Measurements from ENCODE around the gene CPA1.

DNA sequence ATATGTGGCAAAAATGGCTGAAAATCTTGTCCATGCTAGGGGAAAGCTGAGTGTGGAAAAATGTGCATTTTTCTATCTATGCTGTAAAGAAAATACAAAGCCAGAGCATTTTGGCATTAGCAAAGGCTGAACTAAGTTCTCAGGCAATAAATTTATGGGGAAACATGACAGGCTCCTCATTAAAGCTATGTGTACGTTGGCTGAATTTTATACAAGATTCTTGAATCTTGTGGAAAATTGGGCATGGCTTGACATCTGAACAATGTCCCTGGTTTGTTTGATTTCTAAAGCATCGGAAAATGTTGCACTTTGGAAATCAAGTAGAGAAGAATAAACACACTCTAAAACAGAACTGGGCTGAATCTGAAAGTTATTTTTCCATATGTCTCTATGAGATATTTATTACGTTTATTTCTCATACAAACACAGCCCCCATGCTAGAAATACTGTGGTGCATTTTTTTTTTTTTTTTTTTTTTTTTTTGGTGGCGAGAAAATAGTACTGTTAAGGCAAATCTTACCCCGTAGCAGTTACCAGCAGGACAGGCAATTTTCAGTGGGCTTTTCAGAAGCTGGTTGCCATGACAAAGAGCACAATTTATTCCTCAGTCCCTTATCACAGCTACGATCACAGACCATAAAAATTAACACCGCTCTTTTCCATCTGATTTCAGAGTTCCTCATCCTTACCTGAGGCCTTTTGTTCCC is 16.9 kb downstream of the CPA1 start:
- TF ChIP-seq E2F1 (CRISPR knock-in tag; IDR thresholded peaks at IDR 0.05) (no peak), POLR2A (conservative IDR thresholded peaks at IDR 0.05) (no peak), FOS (IDR thresholded peaks at IDR 0.05; ENCODE audit: extremely low read depth, insufficient read length) (no peak), SP2 (IDR thresholded peaks at IDR 0.05; ENCODE audit: extremely low read depth, low read depth, low read length, poor library complexity, severe bottlenecking) (no peak), MYC (IDR thresholded peaks at IDR 0.05; ENCODE audit: low read depth, low read length) (no peak), MYC (CRISPR knock-in tag; IDR thresholded peaks at IDR 0.05; ENCODE audit: borderline replicate concordance, low read depth) (no peak), EZH2 (IDR thresholded peaks at IDR 0.05; ENCODE audit: borderline replicate concordance, low read depth, low read length) (no peak), ZBTB17 (CRISPR knock-in tag; IDR thresholded peaks at IDR 0.05) (no peak), SIX5 (IDR thresholded peaks at IDR 0.05; ENCODE audit: borderline replicate concordance in 1 of 2, insufficient read depth in 1 of 2, low read depth in 1 of 2, low read length in 2 of 2) (no peak), THAP12 (CRISPR knock-in tag; IDR thresholded peaks at IDR 0.05) (no peak), GTF3C2 (IDR thresholded peaks at IDR 0.05; ENCODE audit: borderline replicate concordance, extremely low read depth, insufficient read length) (no peak), NFXL1 (CRISPR knock-in tag; IDR thresholded peaks at IDR 0.05) (no peak), HNRNPLL (IDR thresholded peaks at IDR 0.05; ENCODE audit: low read depth, low read length, poor library complexity, severe bottlenecking) (no peak), CHCHD3 (CRISPR knock-in tag; IDR thresholded peaks at IDR 0.05) (no peak)
- TF ChIP-seq, protein P1, sequence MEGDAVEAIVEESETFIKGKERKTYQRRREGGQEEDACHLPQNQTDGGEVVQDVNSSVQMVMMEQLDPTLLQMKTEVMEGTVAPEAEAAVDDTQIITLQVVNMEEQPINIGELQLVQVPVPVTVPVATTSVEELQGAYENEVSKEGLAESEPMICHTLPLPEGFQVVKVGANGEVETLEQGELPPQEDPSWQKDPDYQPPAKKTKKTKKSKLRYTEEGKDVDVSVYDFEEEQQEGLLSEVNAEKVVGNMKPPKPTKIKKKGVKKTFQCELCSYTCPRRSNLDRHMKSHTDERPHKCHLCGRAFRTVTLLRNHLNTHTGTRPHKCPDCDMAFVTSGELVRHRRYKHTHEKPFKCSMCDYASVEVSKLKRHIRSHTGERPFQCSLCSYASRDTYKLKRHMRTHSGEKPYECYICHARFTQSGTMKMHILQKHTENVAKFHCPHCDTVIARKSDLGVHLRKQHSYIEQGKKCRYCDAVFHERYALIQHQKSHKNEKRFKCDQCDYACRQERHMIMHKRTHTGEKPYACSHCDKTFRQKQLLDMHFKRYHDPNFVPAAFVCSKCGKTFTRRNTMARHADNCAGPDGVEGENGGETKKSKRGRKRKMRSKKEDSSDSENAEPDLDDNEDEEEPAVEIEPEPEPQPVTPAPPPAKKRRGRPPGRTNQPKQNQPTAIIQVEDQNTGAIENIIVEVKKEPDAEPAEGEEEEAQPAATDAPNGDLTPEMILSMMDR (IDR thresholded peaks at IDR 0.05 in 2 of 3, conservative IDR thresholded peaks at IDR 0.05 in 1 of 3; ENCODE audit: insufficient read depth in 2 of 3, low read depth in 1 of 3, low read length in 3 of 3) = no peak

Data from K562 (cell line).